Loucy (cell line): Measurements from ENCODE around the gene LTF.

ENCODE experiments used
- EZH2phosphoT487 ChIP-seq: fragments of 200-600 bp; IDR thresholded peaks from 2 replicates; pipeline ENCODE4 v1.6.1; 2018; ENCODE audit warnings: antibody characterized with exemption, mild to moderate bottlenecking, moderate library complexity, borderline replicate concordance
- TF ChIP-seq, protein P1 (sequence below): fragments of 200-600 bp; sonication (generic); conservative IDR thresholded peaks from 2 replicates; pipeline ENCODE4 v1.5.1; 2014; ENCODE audit warnings: mild to moderate bottlenecking, antibody characterized with exemption, low read length

DNA sequence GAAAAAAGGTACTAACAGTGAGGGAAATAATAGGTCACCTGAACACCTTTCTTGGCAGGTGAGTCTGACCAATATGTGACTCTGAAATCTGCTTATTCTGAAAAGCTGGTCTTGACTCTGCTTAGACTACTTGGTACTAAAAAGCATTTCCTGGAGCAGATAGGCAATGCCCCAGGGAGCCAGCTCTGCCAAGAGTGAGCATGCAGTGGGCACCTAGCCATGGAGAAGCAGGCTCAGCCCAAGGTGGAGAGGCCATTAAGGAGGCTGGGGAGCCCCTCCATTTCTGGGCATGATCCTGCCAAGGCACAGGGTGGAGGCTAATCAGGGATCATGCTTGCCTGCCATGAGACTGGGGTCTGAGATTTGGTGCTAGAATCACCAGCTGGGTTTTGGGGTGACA lies 1.6 kb upstream of the LTF start:
- TF ChIP-seq, protein P1, sequence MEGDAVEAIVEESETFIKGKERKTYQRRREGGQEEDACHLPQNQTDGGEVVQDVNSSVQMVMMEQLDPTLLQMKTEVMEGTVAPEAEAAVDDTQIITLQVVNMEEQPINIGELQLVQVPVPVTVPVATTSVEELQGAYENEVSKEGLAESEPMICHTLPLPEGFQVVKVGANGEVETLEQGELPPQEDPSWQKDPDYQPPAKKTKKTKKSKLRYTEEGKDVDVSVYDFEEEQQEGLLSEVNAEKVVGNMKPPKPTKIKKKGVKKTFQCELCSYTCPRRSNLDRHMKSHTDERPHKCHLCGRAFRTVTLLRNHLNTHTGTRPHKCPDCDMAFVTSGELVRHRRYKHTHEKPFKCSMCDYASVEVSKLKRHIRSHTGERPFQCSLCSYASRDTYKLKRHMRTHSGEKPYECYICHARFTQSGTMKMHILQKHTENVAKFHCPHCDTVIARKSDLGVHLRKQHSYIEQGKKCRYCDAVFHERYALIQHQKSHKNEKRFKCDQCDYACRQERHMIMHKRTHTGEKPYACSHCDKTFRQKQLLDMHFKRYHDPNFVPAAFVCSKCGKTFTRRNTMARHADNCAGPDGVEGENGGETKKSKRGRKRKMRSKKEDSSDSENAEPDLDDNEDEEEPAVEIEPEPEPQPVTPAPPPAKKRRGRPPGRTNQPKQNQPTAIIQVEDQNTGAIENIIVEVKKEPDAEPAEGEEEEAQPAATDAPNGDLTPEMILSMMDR: no peak
- TF ChIP-seq EZH2phosphoT487: no peak
